Parathyroid adenoma (tissue), 2 donors: ENCODE measurements around the gene ATP10D.
"Not testable (repeated sequence)": the region's sequence is repeated elsewhere in the genome, so short reads cannot be mapped to it uniquely, and the experiment has no call there.

Source experiments
- H2AFZ ChIP-seq: fragments of 300-600 bp; sonication (generic); one replicate; pipeline ENCODE4 v1.7.0; 2017; ENCODE audit warnings: antibody characterized with exemption, mild to moderate bottlenecking
- H3K27ac ChIP-seq: fragments of 300-600 bp; sonication (generic); one replicate; pipeline ENCODE4 v1.7.0; 2017
- H3K27me3 ChIP-seq: fragments of 300-600 bp; sonication (generic); one replicate; pipeline ENCODE4 v1.7.0; 2017; ENCODE audit warnings: low read length; ENCODE audit not compliant: control insufficient read depth, insufficient read depth
- H3K36me3 ChIP-seq: fragments of 300-600 bp; sonication (generic); one replicate; pipeline ENCODE4 v1.7.0; 2017; ENCODE audit warnings: low read length; ENCODE audit not compliant: control insufficient read depth, insufficient read depth
- H3K4me1 ChIP-seq: fragments of 300-600 bp; sonication (generic); one replicate; pipeline ENCODE4 v1.7.0; 2017; ENCODE audit warnings: control low read depth
- H3K4me2 ChIP-seq: fragments of 300-600 bp; sonication (generic); one replicate; pipeline ENCODE4 v1.7.0; 2017; ENCODE audit warnings: low read length
- H3K4me3 ChIP-seq: fragments of 300-600 bp; sonication (generic); one replicate; pipeline ENCODE4 v1.7.0; 2017; ENCODE audit warnings: low read depth, low read length
- H3K79me2 ChIP-seq: fragments of 300-600 bp; sonication (generic); one replicate; pipeline ENCODE4 v1.7.0; 2017; ENCODE audit warnings: control low read depth
- H3K9ac ChIP-seq: fragments of 300-600 bp; sonication (generic); one replicate; pipeline ENCODE4 v1.7.0; 2017; ENCODE audit warnings: mild to moderate bottlenecking
- H3K9me3 ChIP-seq: fragments of 300-600 bp; sonication (generic); one replicate; pipeline ENCODE4 v1.7.0; 2017; ENCODE audit warnings: low read length; ENCODE audit not compliant: control insufficient read depth
- TF ChIP-seq, protein P1 (sequence below): fragments of 300-600 bp; sonication (generic); IDR thresholded peaks from one replicate; pipeline ENCODE4 v1.7.0; 2017; ENCODE audit warnings: antibody characterized with exemption, mild to moderate bottlenecking
- donor health status: primary hyperparathyroidism.

Gene ATP10D

DNA sequence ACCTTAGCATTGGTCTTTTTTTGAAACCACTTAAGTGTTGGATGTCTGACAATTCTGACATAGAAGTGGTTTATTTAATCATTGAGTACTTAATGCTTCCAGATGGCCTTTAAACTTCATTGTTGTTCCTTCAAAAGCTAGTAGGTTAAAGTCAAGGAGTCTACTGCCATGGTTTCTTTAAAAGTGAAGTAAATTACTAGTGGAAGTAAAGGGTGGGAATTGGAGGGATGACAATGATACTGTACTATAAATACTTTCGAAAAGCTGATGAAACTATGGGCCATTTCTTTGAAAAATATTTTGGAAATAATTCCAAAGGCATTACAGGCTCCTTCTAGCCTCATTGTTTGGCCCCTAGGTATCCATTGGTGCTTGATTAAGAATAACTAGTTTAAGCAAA, 51.9 kb downstream of the ATP10D start:
- no peak overlapping the region for H3K9ac ChIP-seq
- no peaks in the 10 kb centered on the region for H3K36me3 ChIP-seq
- H3K27ac ChIP-seq, result no peak overlapping the region
- TF ChIP-seq, protein P1, sequence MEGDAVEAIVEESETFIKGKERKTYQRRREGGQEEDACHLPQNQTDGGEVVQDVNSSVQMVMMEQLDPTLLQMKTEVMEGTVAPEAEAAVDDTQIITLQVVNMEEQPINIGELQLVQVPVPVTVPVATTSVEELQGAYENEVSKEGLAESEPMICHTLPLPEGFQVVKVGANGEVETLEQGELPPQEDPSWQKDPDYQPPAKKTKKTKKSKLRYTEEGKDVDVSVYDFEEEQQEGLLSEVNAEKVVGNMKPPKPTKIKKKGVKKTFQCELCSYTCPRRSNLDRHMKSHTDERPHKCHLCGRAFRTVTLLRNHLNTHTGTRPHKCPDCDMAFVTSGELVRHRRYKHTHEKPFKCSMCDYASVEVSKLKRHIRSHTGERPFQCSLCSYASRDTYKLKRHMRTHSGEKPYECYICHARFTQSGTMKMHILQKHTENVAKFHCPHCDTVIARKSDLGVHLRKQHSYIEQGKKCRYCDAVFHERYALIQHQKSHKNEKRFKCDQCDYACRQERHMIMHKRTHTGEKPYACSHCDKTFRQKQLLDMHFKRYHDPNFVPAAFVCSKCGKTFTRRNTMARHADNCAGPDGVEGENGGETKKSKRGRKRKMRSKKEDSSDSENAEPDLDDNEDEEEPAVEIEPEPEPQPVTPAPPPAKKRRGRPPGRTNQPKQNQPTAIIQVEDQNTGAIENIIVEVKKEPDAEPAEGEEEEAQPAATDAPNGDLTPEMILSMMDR, result no peak
- H2AFZ ChIP-seq, result no peak overlapping the region
- H3K4me2 ChIP-seq, result no peak overlapping the region
- no peak overlapping the region for H3K4me3 ChIP-seq
- H3K4me1 ChIP-seq, result no peaks in the 10 kb centered on the region
- no peaks in the 10 kb centered on the region for H3K79me2 ChIP-seq
- H3K27me3 ChIP-seq, result no peaks in the 10 kb centered on the region
- H3K9me3 ChIP-seq, result no peaks in the 10 kb centered on the region

DNA sequence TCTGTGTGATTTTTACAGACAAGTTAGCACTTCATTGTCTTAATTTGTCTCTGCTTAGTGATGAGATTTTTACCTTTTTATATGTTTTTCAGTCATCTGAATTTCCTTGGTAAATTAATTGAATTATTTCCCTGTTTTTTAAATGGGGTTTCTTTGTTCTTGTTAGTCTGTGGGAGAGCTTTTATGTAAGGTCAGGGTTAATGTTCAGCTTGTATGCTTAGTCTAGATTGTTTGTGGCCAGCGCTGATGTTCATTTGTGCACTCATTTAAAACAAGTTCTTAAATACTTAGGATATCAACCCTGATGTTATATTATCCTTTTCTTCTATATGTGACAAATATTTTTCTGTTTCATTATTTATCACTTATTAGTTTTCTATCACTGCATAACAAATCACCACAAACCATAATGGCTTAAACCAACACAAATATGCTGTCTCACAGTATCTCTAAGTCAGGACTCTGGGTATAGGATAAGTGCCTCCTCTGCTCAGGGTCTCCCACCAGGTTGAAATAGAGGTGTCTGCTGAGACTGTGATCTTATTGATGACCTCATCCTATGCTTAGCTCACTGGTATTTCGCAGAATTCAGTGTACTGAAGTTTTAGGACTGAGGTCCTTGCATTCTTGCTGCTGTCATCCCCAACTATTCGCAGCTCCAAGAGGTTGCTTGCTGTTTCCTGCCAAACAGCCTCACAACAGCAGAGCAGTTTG, 53.2 kb downstream of the ATP10D start:
- Histone ChIP-seq H3K9ac (no peak overlapping the region), H3K4me2 (no peak overlapping the region), H3K27ac (no peak overlapping the region), H2AFZ (no peak overlapping the region), H3K27me3 (no peaks in the 10 kb centered on the region), H3K4me3 (no peak overlapping the region), H3K4me1 (no peaks in the 10 kb centered on the region), H3K79me2 (no peaks in the 10 kb centered on the region), H3K9me3 (no peaks in the 10 kb centered on the region), H3K36me3 (no peaks in the 10 kb centered on the region)
- TF ChIP-seq, protein P1, result no peak

DNA sequence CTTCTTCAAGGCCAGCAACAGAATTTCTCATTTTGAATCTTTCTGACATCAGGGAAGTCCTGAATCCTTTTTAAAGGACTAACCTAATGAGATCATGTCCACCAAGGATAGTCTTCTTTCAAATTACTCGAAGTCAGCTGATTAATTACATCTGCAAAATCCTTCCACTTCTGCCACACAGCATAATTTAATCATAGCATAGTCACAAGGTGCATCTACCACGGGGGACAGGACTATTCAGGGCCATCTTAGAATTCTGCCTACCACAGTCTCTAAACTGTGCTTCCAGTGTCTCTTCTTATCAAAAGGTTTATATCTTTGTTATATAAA, 53.7 kb downstream of the ATP10D start:
- Histone ChIP-seq H3K9ac (no peak overlapping the region), H3K27me3 (no peaks in the 10 kb centered on the region), H3K4me1 (no peaks in the 10 kb centered on the region), H2AFZ (no peak overlapping the region), H3K36me3 (no peaks in the 10 kb centered on the region), H3K27ac (no peak overlapping the region), H3K79me2 (no peaks in the 10 kb centered on the region), H3K4me3 (no peak overlapping the region), H3K4me2 (no peak overlapping the region), H3K9me3 (no peaks in the 10 kb centered on the region)
- TF ChIP-seq, protein P1, result no peak

DNA sequence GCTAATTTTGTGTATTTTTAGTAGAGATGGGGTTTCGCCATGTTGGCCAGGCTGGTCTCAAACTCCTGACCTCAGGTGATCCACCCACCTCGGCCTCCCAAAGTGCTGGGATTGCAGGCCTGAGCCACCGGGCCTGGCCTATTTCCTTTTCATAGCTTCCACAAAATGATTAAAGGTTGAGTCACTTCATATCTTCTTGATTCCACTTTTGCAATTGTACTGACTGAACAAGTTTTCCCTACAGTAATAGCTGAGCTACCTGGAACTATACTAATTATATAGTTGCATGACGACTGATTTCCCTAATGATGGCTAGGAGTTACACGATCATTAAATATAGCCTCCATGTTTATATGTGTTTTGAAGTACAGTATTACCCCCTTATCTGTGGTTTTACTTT, 57.6 kb downstream of the ATP10D start:
- not testable (repeated sequence) for H3K79me2 ChIP-seq, H3K36me3 ChIP-seq, H3K9ac ChIP-seq, H2AFZ ChIP-seq, H3K4me3 ChIP-seq, H3K4me2 ChIP-seq, H3K4me1 ChIP-seq, H3K27me3 ChIP-seq, H3K9me3 ChIP-seq, H3K27ac ChIP-seq

DNA sequence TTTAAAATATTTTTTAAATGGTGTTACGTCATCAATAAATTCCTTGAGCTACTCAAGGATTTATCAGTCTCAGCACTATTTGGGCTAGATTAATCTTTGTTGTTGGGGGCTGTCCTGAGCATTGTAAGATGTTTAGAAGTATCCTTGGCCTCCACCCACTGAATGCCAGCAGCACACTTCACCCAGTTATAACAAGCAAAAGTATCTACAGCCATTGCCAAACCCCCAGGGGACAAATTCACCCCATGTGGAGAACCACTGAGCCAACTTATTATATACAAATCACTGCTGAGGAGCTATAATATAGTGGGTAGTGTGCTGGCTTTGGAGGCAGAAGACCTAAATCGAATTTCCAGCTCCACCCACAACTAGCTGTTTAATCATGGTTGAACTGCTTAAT, 58.3 kb downstream of the ATP10D start:
- no peaks in the 10 kb centered on the region for H3K9me3 ChIP-seq
- H3K4me1 ChIP-seq, result no peaks in the 10 kb centered on the region
- no peaks in the 10 kb centered on the region for H3K36me3 ChIP-seq
- H3K4me3 ChIP-seq, result no peak overlapping the region
- H3K79me2 ChIP-seq, result no peaks in the 10 kb centered on the region
- no peaks in the 10 kb centered on the region for H3K27me3 ChIP-seq
- TF ChIP-seq, protein P1, result no peak
- H2AFZ ChIP-seq, result no peak overlapping the region
- no peak overlapping the region for H3K27ac ChIP-seq
- no peak overlapping the region for H3K9ac ChIP-seq
- no peak overlapping the region for H3K4me2 ChIP-seq

DNA sequence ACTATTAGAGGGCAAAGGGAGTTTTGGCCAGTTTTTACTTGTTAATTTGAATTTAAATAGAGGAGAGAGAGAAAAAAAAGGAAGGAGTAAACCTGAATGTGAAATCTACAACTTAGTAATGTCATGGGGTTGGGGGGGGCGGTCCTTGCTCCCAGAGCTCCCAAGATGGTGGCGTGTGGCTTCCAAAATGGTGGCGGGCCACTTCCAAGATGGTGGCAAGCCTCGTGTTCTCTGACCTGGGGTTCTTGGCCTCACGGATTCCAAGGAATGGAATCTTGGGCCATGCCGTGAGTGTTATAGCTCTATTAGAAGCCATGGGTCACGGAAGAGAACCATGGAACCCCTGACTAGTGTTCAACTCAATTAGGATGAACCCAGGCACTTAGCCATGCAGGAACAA, 65.3 kb downstream of the ATP10D start:
- H3K36me3 ChIP-seq, result not testable (repeated sequence)

More for the DNA sequence above, 65.3 kb downstream of the ATP10D start:
- H3K79me2 ChIP-seq, H3K27me3 ChIP-seq, H2AFZ ChIP-seq, H3K4me2 ChIP-seq, H3K4me1 ChIP-seq, H3K9me3 ChIP-seq, H3K4me3 ChIP-seq, H3K27ac ChIP-seq, H3K9ac ChIP-seq: not testable (repeated sequence)
